Measurements from ENCODE around the gene ADAM10. TPM values are rescaled to one million over a fixed set of nuclear protein-coding genes. Genes with fewer than 3 reads are reported as not detected.

The ADAM10 gene
- total RNA-seq, 1 donor from 2014 or later = 243 TPM

DNA sequence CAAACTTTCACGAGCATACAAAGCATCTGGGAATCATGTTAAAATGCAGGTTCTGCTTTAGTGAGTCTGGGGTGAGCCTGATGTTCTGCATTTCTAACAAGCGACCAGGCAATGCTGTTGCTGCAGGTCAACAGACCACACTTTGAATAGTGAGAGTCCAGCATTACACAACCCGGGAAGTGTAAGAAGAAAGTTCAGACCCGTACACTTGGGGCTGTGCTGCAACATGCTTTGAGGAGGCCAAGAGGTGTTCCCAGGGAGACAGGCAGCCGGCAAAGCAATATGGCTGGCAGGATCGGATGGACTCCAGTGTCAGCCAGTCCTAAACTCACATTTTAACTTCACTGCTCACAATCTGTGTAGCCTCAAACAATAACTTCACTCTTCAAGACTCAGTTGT lies 183.5 kb downstream of the ADAM10 start:
- H4K20me1 ChIP-seq (ENCODE audit: insufficient read depth, low read length) = no peaks in the 10 kb centered on the region
- Mint-ChIP-seq H3K4me1 (ENCODE audit: low read depth, unreplicated experiment) (peaks cover 1% of the 10 kb centered on the region), H3K36me3 (ENCODE audit: low read depth, unreplicated experiment) (no peaks in the 10 kb centered on the region), H3K9me3 (ENCODE audit: unreplicated experiment) (no peaks in the 10 kb centered on the region), H3K27me3 (ENCODE audit: low read depth, unreplicated experiment) (peaks cover 7% of the 10 kb centered on the region), H3K27ac (ENCODE audit: unreplicated experiment) (no peak overlapping the region), H3K4me3 (ENCODE audit: unreplicated experiment) (no peak overlapping the region)
- H3K4me3 ChIP-seq (ENCODE audit: insufficient read depth, low read depth, low read length) = no peak overlapping the region
- H3K4me1 ChIP-seq (ENCODE audit: insufficient read depth, low read length) = no peaks in the 10 kb centered on the region
- H3K27me3 ChIP-seq (ENCODE audit: insufficient read depth, low read length) = no peaks in the 10 kb centered on the region
- no peak for TF ChIP-seq CTCF (IDR thresholded peaks at IDR 0.05; ENCODE audit: insufficient read depth, low read depth, low read length)
- TF ChIP-seq EZH2 (IDR thresholded peaks at IDR 0.05; ENCODE audit: insufficient read depth, low read length) = no peak
- FAIRE-seq (no peak), DNase-seq (ENCODE audit: low read depth) (no peak)
- no peaks in the 10 kb centered on the region for H3K9me3 ChIP-seq (ENCODE audit: insufficient read depth, low read depth, low read length)
- no peak overlapping the region for H3K4me2 ChIP-seq (ENCODE audit: low read length)
- no peaks in the 10 kb centered on the region for H3K36me3 ChIP-seq (ENCODE audit: insufficient read depth, low read length)
- no peak overlapping the region for H2AFZ ChIP-seq (ENCODE audit: low read depth, low read length)
- no peaks in the 10 kb centered on the region for H3K79me2 ChIP-seq (ENCODE audit: insufficient read depth, low read length)
- no peak overlapping the region for H3K27ac ChIP-seq (ENCODE audit: low read depth, low read length)
- H3K9ac ChIP-seq (ENCODE audit: low read length) = no peak overlapping the region

DNA sequence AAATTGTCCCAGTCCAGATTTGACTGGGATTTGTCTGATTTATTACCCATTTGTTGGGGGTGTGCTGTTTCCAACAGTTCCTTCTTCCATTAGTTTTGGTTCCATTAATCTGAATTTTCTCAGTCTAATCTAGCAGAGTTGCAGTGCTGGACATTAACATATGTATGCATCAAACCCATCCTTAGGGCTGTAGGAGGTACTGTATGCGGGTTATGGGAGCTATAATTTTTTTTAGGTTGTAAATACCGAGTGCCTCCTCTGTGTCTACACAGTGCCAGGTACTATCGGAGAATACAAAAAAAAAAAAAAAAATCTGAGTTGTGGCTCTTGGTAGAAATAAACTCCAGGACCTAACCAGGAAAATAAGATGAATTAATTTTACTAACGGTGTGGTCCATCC lies 183.9 kb downstream of the ADAM10 start:
- DNase-seq (ENCODE audit: low read depth) = no peak
- peaks cover 7% of the 10 kb centered on the region for H3K27me3 Mint-ChIP-seq (ENCODE audit: low read depth, unreplicated experiment)
- Histone ChIP-seq H2AFZ (ENCODE audit: low read depth, low read length) (no peak overlapping the region), H3K4me1 (ENCODE audit: insufficient read depth, low read length) (no peaks in the 10 kb centered on the region), H3K9me3 (ENCODE audit: insufficient read depth, low read depth, low read length) (no peaks in the 10 kb centered on the region), H3K9ac (ENCODE audit: low read length) (no peak overlapping the region), H3K4me2 (ENCODE audit: low read length) (no peak overlapping the region), H3K4me3 (ENCODE audit: insufficient read depth, low read depth, low read length) (no peak overlapping the region), H4K20me1 (ENCODE audit: insufficient read depth, low read length) (no peaks in the 10 kb centered on the region), H3K27me3 (ENCODE audit: insufficient read depth, low read length) (no peaks in the 10 kb centered on the region), H3K27ac (ENCODE audit: low read depth, low read length) (no peak overlapping the region), H3K79me2 (ENCODE audit: insufficient read depth, low read length) (no peaks in the 10 kb centered on the region), H3K36me3 (ENCODE audit: insufficient read depth, low read length) (no peaks in the 10 kb centered on the region)
- no peak overlapping the region for H3K27ac Mint-ChIP-seq (ENCODE audit: unreplicated experiment)
- H3K9me3 Mint-ChIP-seq (ENCODE audit: unreplicated experiment) = no peaks in the 10 kb centered on the region
- H3K4me3 Mint-ChIP-seq (ENCODE audit: unreplicated experiment) = no peak overlapping the region
- FAIRE-seq = no peak
- peaks cover 1% of the 10 kb centered on the region for H3K4me1 Mint-ChIP-seq (ENCODE audit: low read depth, unreplicated experiment)
- TF ChIP-seq CTCF (IDR thresholded peaks at IDR 0.05; ENCODE audit: insufficient read depth, low read depth, low read length) (no peak), EZH2 (IDR thresholded peaks at IDR 0.05; ENCODE audit: insufficient read depth, low read length) (no peak)
- no peaks in the 10 kb centered on the region for H3K36me3 Mint-ChIP-seq (ENCODE audit: low read depth, unreplicated experiment)

GRCh38 chr15:58564981-58565380 lies 184.5 kb downstream of the ADAM10 start:
- H3K9me3 ChIP-seq (ENCODE audit: insufficient read depth, low read depth, low read length) = no peaks in the 10 kb centered on the region
- TF ChIP-seq EZH2 (IDR thresholded peaks at IDR 0.05; ENCODE audit: insufficient read depth, low read length) (no peak), CTCF (IDR thresholded peaks at IDR 0.05; ENCODE audit: insufficient read depth, low read depth, low read length) (no peak)
- FAIRE-seq = no peak
- no peaks in the 10 kb centered on the region for H3K36me3 ChIP-seq (ENCODE audit: insufficient read depth, low read length)
- H3K4me3 ChIP-seq (ENCODE audit: insufficient read depth, low read depth, low read length) = no peak overlapping the region
- no peaks in the 10 kb centered on the region for H3K9me3 Mint-ChIP-seq (ENCODE audit: unreplicated experiment)
- no peaks in the 10 kb centered on the region for H3K36me3 Mint-ChIP-seq (ENCODE audit: low read depth, unreplicated experiment)
- H3K4me1 Mint-ChIP-seq (ENCODE audit: low read depth, unreplicated experiment) = peaks cover 1% of the 10 kb centered on the region
- H4K20me1 ChIP-seq (ENCODE audit: insufficient read depth, low read length) = no peaks in the 10 kb centered on the region
- peaks cover 7% of the 10 kb centered on the region for H3K27me3 Mint-ChIP-seq (ENCODE audit: low read depth, unreplicated experiment)
- H2AFZ ChIP-seq (ENCODE audit: low read depth, low read length) = no peak overlapping the region
- no peak overlapping the region for H3K4me3 Mint-ChIP-seq (ENCODE audit: unreplicated experiment)
- no peak overlapping the region for H3K27ac ChIP-seq (ENCODE audit: low read depth, low read length)
- no peaks in the 10 kb centered on the region for H3K4me1 ChIP-seq (ENCODE audit: insufficient read depth, low read length)
- no peak for DNase-seq (ENCODE audit: low read depth)
- H3K27ac Mint-ChIP-seq (ENCODE audit: unreplicated experiment) = no peak overlapping the region
- H3K9ac ChIP-seq (ENCODE audit: low read length) = no peak overlapping the region
- H3K79me2 ChIP-seq (ENCODE audit: insufficient read depth, low read length) = no peaks in the 10 kb centered on the region
- H3K4me2 ChIP-seq (ENCODE audit: low read length) = no peak overlapping the region
- H3K27me3 ChIP-seq (ENCODE audit: insufficient read depth, low read length) = no peaks in the 10 kb centered on the region
